K562 (cell line): ENCODE data around the gene AMIGO1. TPM values are rescaled to one million over a fixed set of nuclear protein-coding genes. Genes with fewer than 3 reads are reported as not detected.

ENCODE experiments used
- ELF4 ChIP-seq: fragments of 450-650 bp; formaldehyde crosslinking; IDR thresholded peaks from 2 replicates; pipeline ENCODE4 v1.4.0; 2022; ENCODE audit warnings: missing genetic modification characterization
- HMG20B ChIP-seq: fragments of 250-450 bp; sonication (Bioruptor Pico); IDR thresholded peaks from 2 replicates; pipeline ENCODE4 v1.5.0; 2021; ENCODE audit warnings: mild to moderate bottlenecking
- MEF2A ChIP-seq: IDR thresholded peaks from 2 replicates; pipeline ENCODE4 v1.6.1; 2011; ENCODE audit warnings: low read depth, mild to moderate bottlenecking, low read length, moderate library complexity; ENCODE audit not compliant: control insufficient read depth
- PTBP1 ChIP-seq: fragments of 200-400 bp; formaldehyde crosslinking; IDR thresholded peaks from 2 replicates; pipeline ENCODE4 v1.6.1; 2017; ENCODE audit warnings: low read depth, low read length
- SMARCB1 ChIP-seq: IDR thresholded peaks from 2 replicates; pipeline ENCODE4 v1.6.1; 2011; ENCODE audit warnings: improper control_type of control experiment, low read depth; ENCODE audit not compliant: insufficient read length
- TAF15 ChIP-seq: fragments of 200-400 bp; formaldehyde crosslinking; IDR thresholded peaks from 2 replicates; pipeline ENCODE4 v1.6.1; 2017; ENCODE audit warnings: mild to moderate bottlenecking, low read depth, low read length, moderate library complexity
- TCF7 ChIP-seq: sonication (generic); IDR thresholded peaks from 2 replicates; pipeline ENCODE4 v1.6.1; 2016; ENCODE audit warnings: antibody characterized with exemption, borderline replicate concordance
- ZEB2 ChIP-seq: fragments of 450-650 bp; IDR thresholded peaks from 2 replicates; pipeline ENCODE4 v1.6.1; 2016
- ZNF41 ChIP-seq: fragments of 250-450 bp; sonication (Bioruptor Pico); conservative IDR thresholded peaks from 2 replicates; pipeline ENCODE4 v1.4.0; 2020; ENCODE audit warnings: mild to moderate bottlenecking
- ZNF561 ChIP-seq: fragments of 450-650 bp; formaldehyde crosslinking; conservative IDR thresholded peaks from 2 replicates; pipeline ENCODE4 v1.4.0; 2020; ENCODE audit warnings: mild to moderate bottlenecking, moderate library complexity
- polyA plus RNA-seq, 8 experiments: library from polyadenylated mRNA; depleted of rRNA in 4 of 8; stranded (reverse) in 5 of 8; unstranded in 3 of 8; fragments of >200 nt; fragmentation: Nextera tagmentation in 2 of 8; fragmentation: Illumina TruSeq in 1 of 8; extraction: Ambion mirVana in 2 of 8; extraction: Trizol in 1 of 8; gene quantifications; 2 replicates each; pipeline versions ENCODE4 v1.2.1 to v1.2.3, GENCODE V29; 2011 to 2014; ENCODE audit warnings: inconsistent platforms in 1 of 8, missing spikeins in 1 of 8
- total RNA-seq, 7 experiments: library from RNA; depleted of rRNA in 6 of 7; stranded (reverse); fragments of >200 nt in 6 of 7; fragmentation: Illumina TruSeq in 2 of 7; extraction: Trizol in 2 of 7; gene quantifications; 2 replicates each; pipeline versions ENCODE4 v1.2.1 to v1.2.3, GENCODE V29; 2011 to 2021; ENCODE audit warnings: low replicate concordance in 1 of 7
- TF ChIP-seq, protein P1 (sequence below): fragments of 200-800 bp; sonication (Bioruptor generic); IDR thresholded peaks from 2 replicates; pipeline ENCODE4 v1.6.1; 2016; ENCODE audit warnings: missing genetic modification characterization, missing compliant biosample characterization
- TF ChIP-seq, protein P2 (sequence below): fragments of 250-450 bp; sonication (Bioruptor Pico); IDR thresholded peaks from 2 replicates; pipeline ENCODE4 v1.9.0; 2021; ENCODE audit warnings: mild to moderate bottlenecking
- TF ChIP-seq, protein P3 (sequence below): fragments of 250-450 bp; sonication (Bioruptor Pico); IDR thresholded peaks from 2 replicates; pipeline ENCODE4 v1.5.0; 2021
- TF ChIP-seq, protein P4 (sequence below): fragments of 250-450 bp; sonication (Bioruptor Pico); IDR thresholded peaks from 2 replicates; pipeline ENCODE4 v1.8.0; 2021; ENCODE audit warnings: borderline replicate concordance, mild to moderate bottlenecking, moderate library complexity; ENCODE audit not compliant: poor library complexity, severe bottlenecking
- TF ChIP-seq, protein P5 (sequence below): sonication (generic); formaldehyde crosslinking; IDR thresholded peaks from 2 replicates; pipeline ENCODE4 v1.8.1; 2022; ENCODE audit warnings: missing genetic modification reagents
- TF ChIP-seq, protein P6 (sequence below): fragments of 450-650 bp; formaldehyde crosslinking; IDR thresholded peaks from 2 replicates; pipeline ENCODE4 v1.4.0; 2020; ENCODE audit warnings: mild to moderate bottlenecking

The AMIGO1 gene
- total and polyA plus RNA-seq, 9 of the 15 experiments (the other 6 are each of a cell fraction or from before 2014, with no cell fraction given), result 0.24 to 1.0 (median 0.54) TPM

DNA sequence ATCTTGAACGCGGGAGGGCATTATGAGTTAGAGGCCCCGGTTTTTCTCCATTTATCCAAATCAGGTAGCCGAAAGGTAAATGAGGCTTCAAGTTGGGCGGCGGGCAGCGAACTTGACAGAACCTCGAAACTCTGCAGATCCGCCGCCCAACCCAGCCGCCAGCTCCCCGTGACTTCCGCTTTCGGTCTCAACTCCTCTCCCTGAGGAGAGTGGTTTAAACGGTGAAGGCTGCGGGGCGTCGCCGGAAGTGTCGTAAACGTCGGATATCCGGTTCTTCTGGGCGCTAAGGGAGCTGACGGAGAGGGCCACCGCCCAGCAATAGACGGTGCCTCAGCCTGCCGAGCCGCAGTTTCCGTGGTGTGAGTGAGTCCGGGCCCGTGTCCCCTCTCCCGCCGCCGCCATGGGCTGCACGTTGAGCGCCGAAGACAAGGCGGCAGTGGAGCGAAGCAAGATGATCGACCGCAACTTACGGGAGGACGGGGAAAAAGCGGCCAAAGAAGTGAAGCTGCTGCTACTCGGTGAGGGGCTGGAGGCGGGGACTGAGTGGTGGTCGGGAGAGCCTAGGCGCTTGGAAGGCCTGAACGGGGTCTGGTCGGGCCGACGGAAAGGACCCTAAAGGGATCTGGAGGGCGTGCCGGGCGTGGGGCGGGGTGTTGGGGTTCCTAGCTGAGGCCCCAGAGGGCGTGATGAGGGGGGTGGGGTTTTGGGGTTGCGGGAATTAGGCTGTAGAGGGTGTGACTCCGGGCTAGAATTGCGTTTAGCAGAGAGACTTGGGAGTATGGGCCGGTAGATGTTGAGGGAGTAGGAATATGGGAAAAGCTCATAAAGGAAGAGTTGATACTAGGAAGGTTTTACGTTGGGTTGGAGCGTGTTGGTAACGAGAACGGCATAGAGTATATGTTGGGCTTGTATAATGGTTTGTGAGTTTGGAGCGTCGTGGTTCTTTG is 39.1 kb upstream of the AMIGO1 start, which contains the start of gene GNAI3 (continued):
- TF ChIP-seq, protein P1, sequence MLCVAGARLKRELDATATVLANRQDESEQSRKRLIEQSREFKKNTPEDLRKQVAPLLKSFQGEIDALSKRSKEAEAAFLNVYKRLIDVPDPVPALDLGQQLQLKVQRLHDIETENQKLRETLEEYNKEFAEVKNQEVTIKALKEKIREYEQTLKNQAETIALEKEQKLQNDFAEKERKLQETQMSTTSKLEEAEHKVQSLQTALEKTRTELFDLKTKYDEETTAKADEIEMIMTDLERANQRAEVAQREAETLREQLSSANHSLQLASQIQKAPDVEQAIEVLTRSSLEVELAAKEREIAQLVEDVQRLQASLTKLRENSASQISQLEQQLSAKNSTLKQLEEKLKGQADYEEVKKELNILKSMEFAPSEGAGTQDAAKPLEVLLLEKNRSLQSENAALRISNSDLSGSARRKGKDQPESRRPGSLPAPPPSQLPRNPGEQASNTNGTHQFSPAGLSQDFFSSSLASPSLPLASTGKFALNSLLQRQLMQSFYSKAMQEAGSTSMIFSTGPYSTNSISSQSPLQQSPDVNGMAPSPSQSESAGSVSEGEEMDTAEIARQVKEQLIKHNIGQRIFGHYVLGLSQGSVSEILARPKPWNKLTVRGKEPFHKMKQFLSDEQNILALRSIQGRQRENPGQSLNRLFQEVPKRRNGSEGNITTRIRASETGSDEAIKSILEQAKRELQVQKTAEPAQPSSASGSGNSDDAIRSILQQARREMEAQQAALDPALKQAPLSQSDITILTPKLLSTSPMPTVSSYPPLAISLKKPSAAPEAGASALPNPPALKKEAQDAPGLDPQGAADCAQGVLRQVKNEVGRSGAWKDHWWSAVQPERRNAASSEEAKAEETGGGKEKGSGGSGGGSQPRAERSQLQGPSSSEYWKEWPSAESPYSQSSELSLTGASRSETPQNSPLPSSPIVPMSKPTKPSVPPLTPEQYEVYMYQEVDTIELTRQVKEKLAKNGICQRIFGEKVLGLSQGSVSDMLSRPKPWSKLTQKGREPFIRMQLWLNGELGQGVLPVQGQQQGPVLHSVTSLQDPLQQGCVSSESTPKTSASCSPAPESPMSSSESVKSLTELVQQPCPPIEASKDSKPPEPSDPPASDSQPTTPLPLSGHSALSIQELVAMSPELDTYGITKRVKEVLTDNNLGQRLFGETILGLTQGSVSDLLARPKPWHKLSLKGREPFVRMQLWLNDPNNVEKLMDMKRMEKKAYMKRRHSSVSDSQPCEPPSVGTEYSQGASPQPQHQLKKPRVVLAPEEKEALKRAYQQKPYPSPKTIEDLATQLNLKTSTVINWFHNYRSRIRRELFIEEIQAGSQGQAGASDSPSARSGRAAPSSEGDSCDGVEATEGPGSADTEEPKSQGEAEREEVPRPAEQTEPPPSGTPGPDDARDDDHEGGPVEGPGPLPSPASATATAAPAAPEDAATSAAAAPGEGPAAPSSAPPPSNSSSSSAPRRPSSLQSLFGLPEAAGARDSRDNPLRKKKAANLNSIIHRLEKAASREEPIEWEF, result no peak
- TF ChIP-seq, protein P2, sequence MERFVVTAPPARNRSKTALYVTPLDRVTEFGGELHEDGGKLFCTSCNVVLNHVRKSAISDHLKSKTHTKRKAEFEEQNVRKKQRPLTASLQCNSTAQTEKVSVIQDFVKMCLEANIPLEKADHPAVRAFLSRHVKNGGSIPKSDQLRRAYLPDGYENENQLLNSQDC (CRISPR knock-in tag), result peak; percentile 36
- TF ChIP-seq, protein P3, sequence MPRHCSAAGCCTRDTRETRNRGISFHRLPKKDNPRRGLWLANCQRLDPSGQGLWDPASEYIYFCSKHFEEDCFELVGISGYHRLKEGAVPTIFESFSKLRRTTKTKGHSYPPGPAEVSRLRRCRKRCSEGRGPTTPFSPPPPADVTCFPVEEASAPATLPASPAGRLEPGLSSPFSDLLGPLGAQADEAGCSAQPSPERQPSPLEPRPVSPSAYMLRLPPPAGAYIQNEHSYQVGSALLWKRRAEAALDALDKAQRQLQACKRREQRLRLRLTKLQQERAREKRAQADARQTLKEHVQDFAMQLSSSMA (CRISPR knock-in tag), result 0 out of 2 replicates have a peak, but pooled peaks have one; percentile 78
- TF ChIP-seq ELF4 (CRISPR knock-in tag), result 0 out of 2 replicates have a peak, but pooled peaks have one; percentile 65
- no peak for TF ChIP-seq ZNF41 (CRISPR knock-in tag)
- no peak for TF ChIP-seq ZNF561 (CRISPR knock-in tag)
- TF ChIP-seq, protein P4, sequence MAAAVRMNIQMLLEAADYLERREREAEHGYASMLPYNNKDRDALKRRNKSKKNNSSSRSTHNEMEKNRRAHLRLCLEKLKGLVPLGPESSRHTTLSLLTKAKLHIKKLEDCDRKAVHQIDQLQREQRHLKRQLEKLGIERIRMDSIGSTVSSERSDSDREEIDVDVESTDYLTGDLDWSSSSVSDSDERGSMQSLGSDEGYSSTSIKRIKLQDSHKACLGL (CRISPR knock-in tag), result no peak
- TF ChIP-seq TCF7, result no peak
- TF ChIP-seq TAF15, result no peak
- no peak for TF ChIP-seq PTBP1
- no peak for TF ChIP-seq MEF2A
- TF ChIP-seq HMG20B, result no peak
- TF ChIP-seq, protein P5, sequence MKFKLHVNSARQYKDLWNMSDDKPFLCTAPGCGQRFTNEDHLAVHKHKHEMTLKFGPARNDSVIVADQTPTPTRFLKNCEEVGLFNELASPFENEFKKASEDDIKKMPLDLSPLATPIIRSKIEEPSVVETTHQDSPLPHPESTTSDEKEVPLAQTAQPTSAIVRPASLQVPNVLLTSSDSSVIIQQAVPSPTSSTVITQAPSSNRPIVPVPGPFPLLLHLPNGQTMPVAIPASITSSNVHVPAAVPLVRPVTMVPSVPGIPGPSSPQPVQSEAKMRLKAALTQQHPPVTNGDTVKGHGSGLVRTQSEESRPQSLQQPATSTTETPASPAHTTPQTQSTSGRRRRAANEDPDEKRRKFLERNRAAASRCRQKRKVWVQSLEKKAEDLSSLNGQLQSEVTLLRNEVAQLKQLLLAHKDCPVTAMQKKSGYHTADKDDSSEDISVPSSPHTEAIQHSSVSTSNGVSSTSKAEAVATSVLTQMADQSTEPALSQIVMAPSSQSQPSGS, result no peak
- no peak for TF ChIP-seq ZEB2
- TF ChIP-seq, protein P6, sequence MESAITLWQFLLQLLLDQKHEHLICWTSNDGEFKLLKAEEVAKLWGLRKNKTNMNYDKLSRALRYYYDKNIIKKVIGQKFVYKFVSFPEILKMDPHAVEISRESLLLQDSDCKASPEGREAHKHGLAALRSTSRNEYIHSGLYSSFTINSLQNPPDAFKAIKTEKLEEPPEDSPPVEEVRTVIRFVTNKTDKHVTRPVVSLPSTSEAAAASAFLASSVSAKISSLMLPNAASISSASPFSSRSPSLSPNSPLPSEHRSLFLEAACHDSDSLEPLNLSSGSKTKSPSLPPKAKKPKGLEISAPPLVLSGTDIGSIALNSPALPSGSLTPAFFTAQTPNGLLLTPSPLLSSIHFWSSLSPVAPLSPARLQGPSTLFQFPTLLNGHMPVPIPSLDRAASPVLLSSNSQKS (CRISPR knock-in tag), result no peak
- TF ChIP-seq SMARCB1, result no peak
